CD14-positive monocyte (primary cell): ENCODE results near the gene ACTRT3. TPM values are rescaled to one million over a fixed set of nuclear protein-coding genes. Genes with fewer than 3 reads are reported as not detected.

Experiments
- DNase-seq, 3 donors: peaks; one replicate each; pipeline ENCODE4 v3.0.0-alpha.2; 2011 to 2022
- H2AFZ ChIP-seq: 2 replicates; pipeline ENCODE4 v1.6.0; 2012; ENCODE audit warnings: mild to moderate bottlenecking, low read depth, low read length, inconsistent platforms; ENCODE audit not compliant: insufficient read depth, poor library complexity, severe bottlenecking
- H3K27ac ChIP-seq, 2 donors: 1 replicate in 1 of 2; 2 replicates in 1 of 2; pipeline ENCODE4 v1.5.1; 2012 to 2013; ENCODE audit warnings: low read length in 2 of 2, control low read depth in 1 of 2, inconsistent platforms in 1 of 2, low read depth in 1 of 2, mild to moderate bottlenecking in 1 of 2
- H3K27me3 ChIP-seq, 2 donors: one replicate each; pipeline versions ENCODE4 v1.6.0 to v1.6.1; 2011 to 2013; ENCODE audit warnings: low read length in 2 of 2; ENCODE audit not compliant: control insufficient read depth in 2 of 2, insufficient read depth in 2 of 2
- H3K36me3 ChIP-seq, 2 donors: replicated peaks in 1 of 2; 1 replicate in 1 of 2; 2 replicates in 1 of 2; pipeline versions ENCODE4 v1.5.1 to v1.6.1; 2012 to 2013; ENCODE audit warnings: low read length in 2 of 2, control low read depth in 1 of 2, inconsistent platforms in 1 of 2, mild to moderate bottlenecking in 1 of 2; ENCODE audit not compliant: insufficient read depth in 2 of 2, control insufficient read depth in 1 of 2
- H3K4me1 ChIP-seq, 2 donors: 1 replicate in 1 of 2; 2 replicates in 1 of 2; pipeline versions ENCODE4 v1.5.1 to v1.6.1; 2012 to 2013; ENCODE audit warnings: low read length in 2 of 2, control low read depth in 1 of 2, inconsistent platforms in 1 of 2, mild to moderate bottlenecking in 1 of 2, moderate library complexity in 1 of 2; ENCODE audit not compliant: insufficient read depth in 2 of 2, control insufficient read depth in 1 of 2
- H3K4me2 ChIP-seq: replicated peaks from 2 replicates; pipeline ENCODE3; 2012; ENCODE audit warnings: low read length, moderate library complexity, mild to moderate bottlenecking; ENCODE audit not compliant: poor library complexity, severe bottlenecking; ENCODE audit errors: extremely low read depth
- H3K4me3 ChIP-seq, 3 experiments: fragments of 200-600 bp in 1 of 3; sonication (generic) in 1 of 3; replicated peaks in 1 of 3; 1 replicate in 2 of 3; 2 replicates in 1 of 3; pipeline ENCODE4 v1.5.1; 2011 to 2013; ENCODE audit warnings: low read length in 3 of 3, mild to moderate bottlenecking in 3 of 3, control low read depth in 2 of 3, low read depth in 2 of 3, inconsistent platforms in 1 of 3, moderate library complexity in 1 of 3
- H3K79me2 ChIP-seq: 2 replicates; pipeline ENCODE4 v1.6.0; 2012; ENCODE audit warnings: mild to moderate bottlenecking, control low read depth, inconsistent platforms, low read length, moderate library complexity; ENCODE audit not compliant: insufficient read depth
- H3K9ac ChIP-seq: 2 replicates; pipeline ENCODE4 v1.6.0; 2017; ENCODE audit warnings: low read length, mild to moderate bottlenecking; ENCODE audit not compliant: insufficient read depth, poor library complexity, severe bottlenecking
- H3K9me3 ChIP-seq, 2 donors: replicated peaks in 1 of 2; 1 replicate in 1 of 2; 2 replicates in 1 of 2; pipeline versions ENCODE4 v1.5.1 to v1.6.1; 2012 to 2013; ENCODE audit warnings: low read length in 2 of 2, control low read depth in 1 of 2; ENCODE audit not compliant: control insufficient read depth in 1 of 2, insufficient read depth in 1 of 2
- H4K20me1 ChIP-seq: 2 replicates; pipeline ENCODE4 v1.6.0; 2012; ENCODE audit warnings: mild to moderate bottlenecking, low read length, control low read depth, moderate library complexity; ENCODE audit not compliant: insufficient read depth
- H3K27ac Mint-ChIP-seq, 7 donors: one replicate each; pipeline ENCODE4 v1.8.0; 2020; ENCODE audit warnings: mild to moderate bottlenecking in 7 of 7, mixed read lengths in 7 of 7, moderate library complexity in 6 of 7, inconsistent platforms in 2 of 7
- H3K27me3 Mint-ChIP-seq, 3 donors: one replicate each; pipeline ENCODE4 v1.8.0; 2021 to 2022; ENCODE audit warnings: low read depth in 3 of 3, mild to moderate bottlenecking in 3 of 3, mixed read lengths in 3 of 3, moderate library complexity in 3 of 3, inconsistent platforms in 1 of 3
- H3K36me3 Mint-ChIP-seq, 2 donors: one replicate each; pipeline ENCODE4 v1.8.0; 2020; ENCODE audit warnings: mixed read lengths in 2 of 2, inconsistent platforms in 1 of 2, mild to moderate bottlenecking in 1 of 2
- H3K4me1 Mint-ChIP-seq: one replicate; pipeline ENCODE4 v1.8.0; 2020; ENCODE audit warnings: mild to moderate bottlenecking, mixed read lengths
- H3K4me3 Mint-ChIP-seq, 2 donors: one replicate each; pipeline ENCODE4 v1.8.0; 2020; ENCODE audit warnings: mild to moderate bottlenecking in 2 of 2, mixed read lengths in 2 of 2, moderate library complexity in 1 of 2
- H3K9me3 Mint-ChIP-seq, 7 donors: one replicate each; pipeline ENCODE4 v1.8.0; 2020 to 2022; ENCODE audit warnings: mixed read lengths in 7 of 7, mild to moderate bottlenecking in 6 of 7, moderate library complexity in 6 of 7, inconsistent platforms in 2 of 7
- CTCF ChIP-seq: fragments of 200-600 bp; IDR thresholded peaks from one replicate; pipeline ENCODE4 v1.8.0; 2022; ENCODE audit warnings: antibody characterized with exemption, mild to moderate bottlenecking
- WGBS: methylation state at CpG from one replicate; pipeline ENCODE4 v1.1.5; 2013; ENCODE audit warnings: missing lambda C conversion rate; ENCODE audit not compliant: insufficient coverage; 5-methylcytosine and 5-hydroxymethylcytosine counted together
- intact Hi-C, 2 donors: fragments of 100-400 bp; cut with micrococcal nuclease; formaldehyde crosslinking; loops; one replicate each; pipeline versions ENCODE4 v1.15.0 to v1.15.1; 2023
- polyA minus RNA-seq: library from RNA; depleted of rRNA, polyadenylated mRNA; stranded (reverse); fragments of >200 nt; gene quantifications from 2 replicates; pipeline ENCODE4 v1.2.3, GENCODE V29; 2012
- polyA plus RNA-seq, 3 donors: library from polyadenylated mRNA; depleted of rRNA in 1 of 3; unstranded in 2 of 3; stranded (reverse) in 1 of 3; fragments of 300-500 nt in 2 of 3; fragments of >200 nt in 1 of 3; fragmentation: Illumina TruSeq in 2 of 3; gene quantifications; 1 replicate in 2 of 3; 2 replicates in 1 of 3; pipeline ENCODE4 v1.2.3, GENCODE V29; 2012 to 2021
- total RNA-seq, 12 experiments: library from RNA in 1 of 12; stranded (reverse) in 1 of 12; fragments of 120-200 nt in 1 of 12; gene quantifications; one replicate each; pipeline ENCODE4 v1.2.4 and lab custom pipeline; 2013 to 2026; ENCODE audit warnings: mixed read lengths in 6 of 12, inconsistent platforms in 1 of 12

The ACTRT3 gene
- total RNA-seq (2013): 0.04 TPM
- polyA plus RNA-seq (under 1 TPM in 2 of 3 donors, not detected in 1; 0.03 to 0.08 TPM), polyA minus RNA-seq (0.08 TPM in 1 of 2 replicates, not detected in the other), total RNA-seq (lab: John Stamatoyannopoulos, UW) (0 to 0.81 (median 0.16) reads per million in 11 experiments)

- no peaks in the 10 kb centered on the region for H3K9me3 ChIP-seq
- H3K36me3 Mint-ChIP-seq: peaks cover 0 to under 1% of the 10 kb centered on the region in 2 donors
- H3K27me3 Mint-ChIP-seq: peaks cover 2 to 7% (median 5%) of the 10 kb centered on the region in 3 donors
- peaks cover 2 to 3% of the 10 kb centered on the region in 2 donors for H3K36me3 ChIP-seq
- peak within 1 kb of the TSS; percentile 52 for H3K9ac ChIP-seq
- H3K27ac Mint-ChIP-seq: peak within 1 kb of the TSS in 4 of 7 donors; percentile 30 to 67 (median 55)
- peak within 1 kb of the TSS; percentile 58 to 79 (median 64) for H3K4me3 ChIP-seq
- peaks cover 17% of the 10 kb centered on the region for H3K4me1 Mint-ChIP-seq
- H3K79me2 ChIP-seq: peaks cover 9% of the 10 kb centered on the region
- H4K20me1 ChIP-seq: no peaks in the 10 kb centered on the region
- under 1% methylated on average over 46 of the region's 51 CpGs for WGBS
- peak within 1 kb of the TSS; percentile 83 to 93 for H3K4me3 Mint-ChIP-seq
- peak within 1 kb of the TSS; percentile 83 for H2AFZ ChIP-seq
- H3K27me3 ChIP-seq: no peaks in the 10 kb centered on the region
- H3K4me2 ChIP-seq: peak within 1 kb of the TSS; percentile 96
- peak; percentile 37 to 61 (median 46) for DNase-seq
- peaks cover 0 to 9% (median 1%) of the 10 kb centered on the region in 7 donors for H3K9me3 Mint-ChIP-seq
- H3K27ac ChIP-seq: peak within 1 kb of the TSS; percentile 8 to 20
- peaks cover 14 to 23% of the 10 kb centered on the region in 2 donors for H3K4me1 ChIP-seq
- intact Hi-C loops: loop anchor here (5.0 to 10.0 kb wide), 5 partner anchors 95 to 588 kb away; partner anchors contain the start of genes SEC62 (in 2 of the 2), SKIL (in 2 of the 2), GPR160 (in 1 of the 2) and LRRC31 (in 1 of the 2)
- no peak for TF ChIP-seq CTCF
Observed at GRCh38 chr3:169769287-169770181, at the start of gene ACTRT3. ACTRT3 (minus strand) TSS chr3:169769561; CDS start chr3:169769520, 41 bp downstream.

- peaks cover under 1 to 3% (median 1%) of the 10 kb centered on the region in 3 donors for H3K27me3 Mint-ChIP-seq
- no peak overlapping the region for H3K4me3 ChIP-seq
- TF ChIP-seq CTCF: no peak
- peaks cover 11% of the 10 kb centered on the region for H3K4me1 Mint-ChIP-seq
- H3K27ac Mint-ChIP-seq: no peak overlapping the region
- H4K20me1 ChIP-seq: no peaks in the 10 kb centered on the region
- H3K4me2 ChIP-seq: no peak overlapping the region
- no peak overlapping the region for H3K9ac ChIP-seq
- no peak overlapping the region for H2AFZ ChIP-seq
- no peaks in the 10 kb centered on the region for H3K27me3 ChIP-seq
- no peaks in the 10 kb centered on the region for H3K36me3 Mint-ChIP-seq
- H3K36me3 ChIP-seq: no peaks in the 10 kb centered on the region
- no peak for DNase-seq
- H3K4me1 ChIP-seq: peaks cover 10% of the 10 kb centered on the region in 2 donors
- no peak overlapping the region for H3K4me3 Mint-ChIP-seq
- H3K27ac ChIP-seq: no peak overlapping the region
- H3K79me2 ChIP-seq: no peaks in the 10 kb centered on the region
- peaks cover 0 to 8% of the 10 kb centered on the region in 2 donors for H3K9me3 ChIP-seq
- WGBS: 100% methylated on average over 1 of the region's 2 CpGs
- intact Hi-C loops: no loop called here
- H3K9me3 Mint-ChIP-seq: peaks cover 6 to 20% (median 12%) of the 10 kb centered on the region in 7 donors
Observed at GRCh38 chr3:169818316-169818715, 49.0 kb upstream of the ACTRT3 start.
